ENCODE data around the gene NUDT17.
A peak's percentile ranks its signal among the peaks of the same experiment; 100 is the strongest.

Gene NUDT17

DNA sequence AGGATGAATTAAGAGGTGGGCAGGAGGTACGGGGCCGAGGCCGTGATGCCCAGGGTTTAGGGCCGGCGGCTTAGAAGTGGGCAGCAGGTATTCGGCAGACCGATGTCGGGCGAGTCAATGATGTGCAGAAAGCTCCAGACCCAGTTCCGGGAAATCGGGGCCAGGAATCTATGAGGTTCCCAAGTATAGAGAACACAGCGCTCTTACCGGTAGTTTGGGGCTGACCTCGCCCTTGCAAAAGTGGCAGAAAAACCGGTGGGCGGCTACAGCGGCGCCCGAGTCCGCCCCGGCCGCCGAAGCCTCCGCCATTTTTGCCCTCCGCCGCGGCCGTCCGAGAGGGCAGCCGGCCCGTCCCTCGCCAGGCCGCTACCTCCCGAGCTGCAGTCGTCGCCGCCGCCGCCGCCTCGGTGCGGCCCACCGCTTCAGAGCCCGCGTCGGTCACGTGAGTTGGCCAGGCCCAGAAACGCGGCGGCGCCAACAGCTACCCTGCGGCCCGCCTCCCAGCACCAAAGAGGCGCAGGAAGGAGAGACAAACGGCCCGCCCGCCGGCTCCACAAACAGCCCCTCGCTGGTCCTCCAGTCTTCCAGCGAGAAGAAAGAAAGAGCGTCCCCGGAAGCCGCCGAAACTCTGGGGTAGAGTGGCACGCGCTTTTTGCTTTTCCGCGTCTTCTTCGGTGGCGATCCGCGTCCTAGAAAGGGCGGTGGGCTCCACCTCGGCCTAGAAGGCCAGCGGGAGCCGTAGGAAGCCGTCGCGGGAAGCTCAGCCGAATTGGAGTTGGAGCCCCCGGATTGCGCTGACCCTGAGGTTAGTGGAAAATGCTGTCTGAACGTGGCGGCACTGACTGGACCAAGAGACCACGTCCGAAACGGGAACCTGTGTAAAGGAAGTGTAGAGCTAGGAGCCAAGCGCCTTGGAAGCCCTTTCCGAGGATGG, 21.6 kb upstream of the NUDT17 start, which contains the start of the genes POLR3C and RNF115:
TSS of gene POLR3C (plus strand) at position 636 of the 934 bp plus-strand sequence. CDS start 1,577 bp downstream, outside the sequence.
TSS of gene RNF115 (minus strand) at position 531 of the 934 bp plus-strand sequence. CDS start at position 309, 222 bp downstream.
- H4K20me1 ChIP-seq (ENCODE audit: insufficient read depth, low read length) = no peaks in the 10 kb centered on the region
- peaks cover 48% of the 10 kb centered on the region for H3K79me2 ChIP-seq (ENCODE audit: insufficient read depth, low read length)
- peaks cover 31% of the 10 kb centered on the region for H3K36me3 ChIP-seq (ENCODE audit: insufficient read depth, low read length)
- no peaks in the 10 kb centered on the region for H3K9me3 ChIP-seq (ENCODE audit: insufficient read depth, low read length, severe bottlenecking)
- peak; percentile 97 for ATAC-seq (ENCODE audit: insufficient read depth, low read depth)
- peaks cover 25% of the 10 kb centered on the region for H3K4me1 ChIP-seq (ENCODE audit: insufficient read depth, low read length)
- DNase-seq = peak; percentile 92
- H3K27ac ChIP-seq (ENCODE audit: low read length) = peak within 1 kb of the TSS; percentile 88
- peak within 1 kb of the TSS; percentile 80 to 86 for H3K4me3 ChIP-seq (ENCODE audit: low read depth in 1 of 2, low read length in 2 of 2)
- TF ChIP-seq, protein P1, sequence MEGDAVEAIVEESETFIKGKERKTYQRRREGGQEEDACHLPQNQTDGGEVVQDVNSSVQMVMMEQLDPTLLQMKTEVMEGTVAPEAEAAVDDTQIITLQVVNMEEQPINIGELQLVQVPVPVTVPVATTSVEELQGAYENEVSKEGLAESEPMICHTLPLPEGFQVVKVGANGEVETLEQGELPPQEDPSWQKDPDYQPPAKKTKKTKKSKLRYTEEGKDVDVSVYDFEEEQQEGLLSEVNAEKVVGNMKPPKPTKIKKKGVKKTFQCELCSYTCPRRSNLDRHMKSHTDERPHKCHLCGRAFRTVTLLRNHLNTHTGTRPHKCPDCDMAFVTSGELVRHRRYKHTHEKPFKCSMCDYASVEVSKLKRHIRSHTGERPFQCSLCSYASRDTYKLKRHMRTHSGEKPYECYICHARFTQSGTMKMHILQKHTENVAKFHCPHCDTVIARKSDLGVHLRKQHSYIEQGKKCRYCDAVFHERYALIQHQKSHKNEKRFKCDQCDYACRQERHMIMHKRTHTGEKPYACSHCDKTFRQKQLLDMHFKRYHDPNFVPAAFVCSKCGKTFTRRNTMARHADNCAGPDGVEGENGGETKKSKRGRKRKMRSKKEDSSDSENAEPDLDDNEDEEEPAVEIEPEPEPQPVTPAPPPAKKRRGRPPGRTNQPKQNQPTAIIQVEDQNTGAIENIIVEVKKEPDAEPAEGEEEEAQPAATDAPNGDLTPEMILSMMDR (IDR thresholded peaks at IDR 0.05; ENCODE audit: borderline replicate concordance, extremely low read depth, low read length, poor library complexity, severe bottlenecking) = no peak
- no peak for TF ChIP-seq EZH2 (IDR thresholded peaks at IDR 0.05; ENCODE audit: borderline replicate concordance, low read depth, low read length, severe bottlenecking)
- no peaks in the 10 kb centered on the region for H3K27me3 ChIP-seq (ENCODE audit: insufficient read depth, low read length, poor library complexity)
- peak within 1 kb of the TSS; percentile 99 for H2AFZ ChIP-seq (ENCODE audit: low read depth, low read length)
- H3K9ac ChIP-seq (ENCODE audit: low read depth, low read length) = peak within 1 kb of the TSS; percentile 84
- peak within 1 kb of the TSS; percentile 85 for H3K4me2 ChIP-seq (ENCODE audit: insufficient read depth, low read length)

DNA sequence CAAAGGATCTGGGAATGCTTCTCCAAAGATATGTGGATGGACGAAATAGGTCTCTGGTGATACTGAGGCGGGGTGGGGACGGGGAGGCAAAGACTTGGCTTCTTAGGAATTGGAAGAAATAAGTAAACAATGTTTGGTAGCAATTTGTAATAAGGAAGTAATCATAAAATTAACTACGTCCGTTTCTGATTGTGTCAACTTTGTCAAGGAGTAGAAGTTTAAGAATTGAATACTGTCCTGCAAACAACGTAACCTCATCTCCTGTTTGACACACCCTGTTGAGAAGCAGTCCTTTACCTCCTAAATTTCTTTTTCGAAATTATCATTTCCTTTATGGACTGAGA, 21.0 kb upstream of the NUDT17 start:
- H3K36me3 ChIP-seq (ENCODE audit: insufficient read depth, low read length) = peaks cover 37% of the 10 kb centered on the region
- no peaks in the 10 kb centered on the region for H3K27me3 ChIP-seq (ENCODE audit: insufficient read depth, low read length, poor library complexity)
- peak overlapping the region; percentile 80 to 86 for H3K4me3 ChIP-seq (ENCODE audit: low read depth in 1 of 2, low read length in 2 of 2)
- H2AFZ ChIP-seq (ENCODE audit: low read depth, low read length) = peak overlapping the region; percentile 99
- no peaks in the 10 kb centered on the region for H4K20me1 ChIP-seq (ENCODE audit: insufficient read depth, low read length)
- H3K4me1 ChIP-seq (ENCODE audit: insufficient read depth, low read length) = peaks cover 25% of the 10 kb centered on the region
- peak overlapping the region; percentile 85 for H3K4me2 ChIP-seq (ENCODE audit: insufficient read depth, low read length)
- H3K27ac ChIP-seq (ENCODE audit: low read length) = peak overlapping the region; percentile 88
- H3K9ac ChIP-seq (ENCODE audit: low read depth, low read length) = peak overlapping the region; percentile 84
- TF ChIP-seq, protein P1 (IDR thresholded peaks at IDR 0.05; ENCODE audit: borderline replicate concordance, extremely low read depth, low read length, poor library complexity, severe bottlenecking) = no peak
- no peak for TF ChIP-seq EZH2 (IDR thresholded peaks at IDR 0.05; ENCODE audit: borderline replicate concordance, low read depth, low read length, severe bottlenecking)
- no peak for DNase-seq
- no peaks in the 10 kb centered on the region for H3K9me3 ChIP-seq (ENCODE audit: insufficient read depth, low read length, severe bottlenecking)
- ATAC-seq (ENCODE audit: insufficient read depth, low read depth) = no peak; the same call in 2 of the 3 replicates
- peaks cover 43% of the 10 kb centered on the region for H3K79me2 ChIP-seq (ENCODE audit: insufficient read depth, low read length)

DNA sequence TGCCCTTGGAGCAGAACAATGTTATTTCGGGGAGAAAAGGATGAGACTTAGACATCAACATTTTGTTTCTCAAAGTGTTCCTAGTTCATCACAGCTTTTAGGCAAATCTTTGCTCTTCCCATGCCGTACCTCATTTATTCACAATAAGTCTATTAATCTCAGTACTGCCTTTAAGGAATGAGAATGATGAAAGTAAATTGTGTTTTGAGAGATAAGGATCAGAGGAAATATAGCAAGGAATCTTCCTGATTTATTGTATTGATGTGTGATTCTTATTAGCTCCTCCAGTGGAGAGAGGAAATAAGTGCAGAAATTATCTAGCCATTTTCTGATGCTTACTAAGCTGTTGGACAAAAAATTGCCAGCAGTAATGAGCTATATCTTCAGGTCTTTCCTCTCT, 19.4 kb upstream of the NUDT17 start:
- DNase-seq (no peak), ATAC-seq (ENCODE audit: insufficient read depth, low read depth) (no peak)
- H3K4me3 ChIP-seq (ENCODE audit: low read depth in 1 of 2, low read length in 2 of 2) = no peak overlapping the region
- peak overlapping the region; percentile 84; the same call in 1 of the 2 replicates for H3K9ac ChIP-seq (ENCODE audit: low read depth, low read length)
- H3K4me2 ChIP-seq (ENCODE audit: insufficient read depth, low read length) = peak overlapping the region; percentile 85; the same call in 1 of the 2 replicates
- H3K36me3 ChIP-seq (ENCODE audit: insufficient read depth, low read length) = peaks cover 53% of the 10 kb centered on the region
- no peak overlapping the region for H3K27ac ChIP-seq (ENCODE audit: low read length)
- TF ChIP-seq EZH2 (IDR thresholded peaks at IDR 0.05; ENCODE audit: borderline replicate concordance, low read depth, low read length, severe bottlenecking) = no peak
- TF ChIP-seq, protein P1 (IDR thresholded peaks at IDR 0.05; ENCODE audit: borderline replicate concordance, extremely low read depth, low read length, poor library complexity, severe bottlenecking) = peak; percentile 18
- H3K4me1 ChIP-seq (ENCODE audit: insufficient read depth, low read length) = peaks cover 25% of the 10 kb centered on the region
- H3K79me2 ChIP-seq (ENCODE audit: insufficient read depth, low read length) = peaks cover 43% of the 10 kb centered on the region
- no peaks in the 10 kb centered on the region for H3K27me3 ChIP-seq (ENCODE audit: insufficient read depth, low read length, poor library complexity)
- H3K9me3 ChIP-seq (ENCODE audit: insufficient read depth, low read length, severe bottlenecking) = no peaks in the 10 kb centered on the region
- H2AFZ ChIP-seq (ENCODE audit: low read depth, low read length) = no peak overlapping the region
- H4K20me1 ChIP-seq (ENCODE audit: insufficient read depth, low read length) = no peaks in the 10 kb centered on the region

Measured in DND-41 (cell line).